GM12874 (cell line): Measurements from ENCODE around the gene CZIB.

ENCODE experiments used
- CTCF ChIP-seq: IDR thresholded peaks from 2 replicates; pipeline ENCODE4 v1.5.1; 2011; ENCODE audit warnings: low read depth, mild to moderate bottlenecking, control low read depth, low read length, moderate library complexity; ENCODE audit not compliant: insufficient read depth

The CZIB gene

GRCh38 chr1:53182716-53183094 is 37.7 kb downstream of the CZIB start:
- TF ChIP-seq CTCF = no peak

- peak; percentile 75 for TF ChIP-seq CTCF
Measured at GRCh38 chr1:53182111-53182593, 38.3 kb downstream of the CZIB start.

- TF ChIP-seq CTCF = no peak
Measured at GRCh38 chr1:53180951-53181350, 39.5 kb downstream of the CZIB start.

GRCh38 chr1:53180226-53180625 is 40.2 kb downstream of the CZIB start:
- no peak for TF ChIP-seq CTCF

- TF ChIP-seq CTCF = no peak
Measured at GRCh38 chr1:53176452-53177208, 43.8 kb downstream of the CZIB start.

GRCh38 chr1:53174971-53175913 is 45.2 kb downstream of the CZIB start:
- TF ChIP-seq CTCF = no peak

GRCh38 chr1:53172426-53173128 is 47.9 kb downstream of the CZIB start:
- no peak for TF ChIP-seq CTCF
